Caco-2 (cell line): Measurements from ENCODE around the gene MED10. TPM values are rescaled to one million over a fixed set of nuclear protein-coding genes. Genes with fewer than 3 reads are reported as not detected.

Experiments used
- BruUV-seq: library from RNA; stranded (reverse); fragments of 400-500 nt; replicated peaks from 2 replicates; lab custom pipeline; 2021; lab: Mats Ljungman, UMichigan
- CTCF ChIA-PET: fragments of 300-600 bp; sonication (Branson Sonifier 250); formaldehyde crosslinking; loops from one replicate; lab custom pipeline; 2022; ENCODE audit warnings: antibody characterized with exemption; lab: Charles Lee
- POLR2A ChIA-PET: fragments of 300-600 bp; sonication (Branson Sonifier 250); formaldehyde crosslinking; loops from one replicate; lab custom pipeline; 2022; ENCODE audit warnings: antibody characterized with exemption; lab: Charles Lee
- DNase-seq, 2 experiments: peaks; one replicate each; pipeline versions ENCODE4 v3.0.0 to v3.0.0-alpha.2; 2020 to 2022
- H3K27me3 ChIP-seq: replicated peaks from 2 replicates; pipeline ENCODE4 v1.6.0; 2011; ENCODE audit warnings: low read length; ENCODE audit not compliant: control insufficient read depth, insufficient read depth
- H3K36me3 ChIP-seq: 2 replicates; pipeline ENCODE4 v1.5.1; 2011; ENCODE audit warnings: low read length; ENCODE audit not compliant: control insufficient read depth, insufficient read depth
- H3K4me1 ChIP-seq: fragments of 250-450 bp; sonication (Bioruptor Pico); 2 replicates; pipeline ENCODE4 v1.5.1; 2020; ENCODE audit warnings: mild to moderate bottlenecking
- H3K4me3 ChIP-seq: 2 replicates; pipeline ENCODE4 v1.5.1; 2011; ENCODE audit warnings: low read depth, mild to moderate bottlenecking, control low read depth, low read length
- H3K9me3 ChIP-seq: fragments of 250-450 bp; sonication (Bioruptor Pico); 2 replicates; pipeline ENCODE4 v1.5.1; 2020; ENCODE audit warnings: mild to moderate bottlenecking, moderate library complexity
- H3K27ac Mint-ChIP-seq: one replicate; pipeline ENCODE4 v1.8.0; 2022; ENCODE audit warnings: mixed read lengths; ENCODE audit not compliant: unreplicated experiment
- H3K27me3 Mint-ChIP-seq: one replicate; pipeline ENCODE4 v1.8.0; 2022; ENCODE audit warnings: mixed read lengths; ENCODE audit not compliant: insufficient read depth, unreplicated experiment
- H3K36me3 Mint-ChIP-seq: one replicate; pipeline ENCODE4 v1.8.0; 2022; ENCODE audit warnings: mild to moderate bottlenecking, mixed read lengths; ENCODE audit not compliant: insufficient read depth, unreplicated experiment
- H3K4me1 Mint-ChIP-seq: one replicate; pipeline ENCODE4 v1.8.0; 2022; ENCODE audit warnings: low read depth, mixed read lengths; ENCODE audit not compliant: unreplicated experiment
- H3K4me3 Mint-ChIP-seq: one replicate; pipeline ENCODE4 v1.8.0; 2022; ENCODE audit warnings: mild to moderate bottlenecking, moderate library complexity, mixed read lengths; ENCODE audit not compliant: unreplicated experiment
- H3K9me3 Mint-ChIP-seq: one replicate; pipeline ENCODE4 v1.8.0; 2022; ENCODE audit warnings: mixed read lengths; ENCODE audit not compliant: unreplicated experiment
- CTCF ChIP-seq, 2 experiments: fragments of 200-600 bp in 1 of 2; IDR thresholded peaks; 1 replicate in 1 of 2; 2 replicates in 1 of 2; pipeline versions ENCODE4 v1.5.1 to v1.8.0; 2011 to 2022; ENCODE audit warnings: antibody characterized with exemption in 1 of 2, control low read depth in 1 of 2, inconsistent platforms in 1 of 2, low read depth in 1 of 2, low read length in 1 of 2, mild to moderate bottlenecking in 1 of 2, moderate library complexity in 1 of 2; ENCODE audit not compliant: insufficient read depth in 1 of 2, severe bottlenecking in 1 of 2, unreplicated experiment in 1 of 2
- intact Hi-C: fragments of 100-400 bp; cut with micrococcal nuclease; formaldehyde crosslinking; loops from one replicate; pipeline ENCODE4 v1.10.0; 2022; ENCODE audit not compliant: unreplicated experiment
- total RNA-seq: library from RNA; stranded (reverse); gene quantifications from 2 replicates; pipeline ENCODE4 v1.2.3, GENCODE V29; 2022

Gene MED10
- total RNA-seq, 1 experiment from 2014 or later = 50.6 TPM

DNA sequence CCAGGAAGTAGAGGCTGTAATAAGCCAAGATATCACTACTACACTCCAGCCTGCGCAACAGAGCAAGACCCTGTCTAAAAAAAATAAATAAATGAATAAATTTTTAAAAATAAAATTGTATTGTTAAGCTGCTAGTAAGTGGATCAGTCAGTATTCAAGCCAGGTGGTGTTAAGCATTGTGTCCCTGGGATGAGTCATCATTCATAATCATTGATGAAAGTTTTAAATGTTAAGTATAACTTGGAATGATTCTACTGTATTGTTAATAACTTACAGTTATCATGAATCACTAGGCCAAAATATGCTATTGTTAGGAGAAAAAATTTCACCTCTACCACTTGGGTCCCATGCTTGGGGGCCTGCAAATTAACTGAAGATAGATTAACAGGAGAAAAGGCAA, 38.2 kb downstream of the MED10 start:
- POLR2A ChIA-PET = no interaction called here

DNA sequence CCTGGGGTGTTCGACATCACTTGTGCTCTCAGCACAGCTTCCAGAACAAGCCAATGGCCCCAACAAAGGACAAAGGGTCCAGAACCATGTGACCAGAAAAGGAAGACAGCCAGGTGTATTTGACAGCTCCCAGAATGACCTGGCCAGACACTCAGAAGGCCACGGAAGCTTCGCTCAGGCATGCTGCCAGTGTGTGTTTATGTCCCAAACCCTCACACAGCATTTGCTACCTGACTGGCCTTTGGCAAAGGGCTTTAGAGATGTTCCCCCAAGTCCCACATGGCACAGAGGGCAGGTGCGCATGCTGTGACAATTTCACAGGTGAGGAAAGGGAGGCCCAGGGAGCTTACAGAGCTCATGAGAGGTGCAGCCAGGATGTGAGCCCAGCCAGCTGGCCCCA, 39.5 kb downstream of the MED10 start:
- CTCF ChIA-PET = no interaction called here
- H3K36me3 Mint-ChIP-seq = no peaks in the 10 kb centered on the region
- Histone ChIP-seq H3K4me1 (no peaks in the 10 kb centered on the region), H3K9me3 (no peaks in the 10 kb centered on the region), H3K27me3 (no peaks in the 10 kb centered on the region), H3K4me3 (no peak overlapping the region), H3K36me3 (no peaks in the 10 kb centered on the region)
- H3K27ac Mint-ChIP-seq = no peak overlapping the region
- TF ChIP-seq CTCF (IDR thresholded peaks at IDR 0.05; ENCODE audit: insufficient read depth in 1 of 2, low read depth in 1 of 2, low read length in 1 of 2, severe bottlenecking in 1 of 2, unreplicated experiment in 1 of 2) = no peak
- BruUV-seq = no TSS peak
- no peak overlapping the region for H3K4me3 Mint-ChIP-seq
- no peaks in the 10 kb centered on the region for H3K4me1 Mint-ChIP-seq
- no peak for DNase-seq
- H3K9me3 Mint-ChIP-seq = no peaks in the 10 kb centered on the region
- POLR2A ChIA-PET = no interaction called here
- intact Hi-C loops = no loop called here
- peaks cover 9% of the 10 kb centered on the region for H3K27me3 Mint-ChIP-seq

More for the DNA sequence above, 38.2 kb downstream of the MED10 start:
- no peak for DNase-seq
- no peak overlapping the region for H3K4me3 ChIP-seq
- intact Hi-C loops = no loop called here
- H3K27me3 ChIP-seq = no peaks in the 10 kb centered on the region; the same call in 1 of the 2 replicates
- no peaks in the 10 kb centered on the region for H3K9me3 ChIP-seq
- H3K4me1 Mint-ChIP-seq = no peaks in the 10 kb centered on the region
- CTCF ChIA-PET = no interaction called here
- H3K9me3 Mint-ChIP-seq = no peaks in the 10 kb centered on the region
- H3K4me3 Mint-ChIP-seq = no peak overlapping the region
- H3K36me3 Mint-ChIP-seq = no peaks in the 10 kb centered on the region
- no peak overlapping the region for H3K27ac Mint-ChIP-seq
- no peak for TF ChIP-seq CTCF (IDR thresholded peaks at IDR 0.05; ENCODE audit: insufficient read depth in 1 of 2, low read depth in 1 of 2, low read length in 1 of 2, severe bottlenecking in 1 of 2, unreplicated experiment in 1 of 2)
- H3K27me3 Mint-ChIP-seq = peaks cover 11% of the 10 kb centered on the region
- H3K4me1 ChIP-seq = no peaks in the 10 kb centered on the region
- BruUV-seq = no TSS peak
- H3K36me3 ChIP-seq = no peaks in the 10 kb centered on the region

GRCh38 chr5:6338135-6338534, 40.2 kb downstream of the MED10 start:
- ChIA-PET CTCF (no interaction called here), POLR2A (no interaction called here)
- Mint-ChIP-seq H3K4me1 (no peaks in the 10 kb centered on the region), H3K36me3 (no peaks in the 10 kb centered on the region), H3K9me3 (no peaks in the 10 kb centered on the region), H3K27ac (no peak overlapping the region), H3K27me3 (peaks cover 9% of the 10 kb centered on the region), H3K4me3 (no peak overlapping the region)
- H3K4me1 ChIP-seq = no peaks in the 10 kb centered on the region
- no TSS peak for BruUV-seq
- H3K36me3 ChIP-seq = no peaks in the 10 kb centered on the region
- no peak overlapping the region for H3K4me3 ChIP-seq
- TF ChIP-seq CTCF (IDR thresholded peaks at IDR 0.05; ENCODE audit: insufficient read depth in 1 of 2, low read depth in 1 of 2, low read length in 1 of 2, severe bottlenecking in 1 of 2, unreplicated experiment in 1 of 2) = no peak
- no peak for DNase-seq
- intact Hi-C loops = no loop called here
- H3K27me3 ChIP-seq = no peaks in the 10 kb centered on the region
- H3K9me3 ChIP-seq = no peaks in the 10 kb centered on the region
